T47D (cell line): ENCODE data around the gene KPNA1.

Experiments used
- DNase-seq, 2 experiments: peaks; one replicate each; pipeline versions ENCODE4 v3.0.0 to v3.0.0-alpha.2; 2011 to 2012; ENCODE audit warnings: low read depth in 1 of 2, low spot score in 1 of 2
- JUND ChIP-seq: IDR thresholded peaks from 2 replicates; pipeline ENCODE4 v1.6.1; 2012; ENCODE audit warnings: low read depth
- in situ Hi-C: cut with HindIII; loops from 2 replicates; pipeline ENCODE4 v1.10.0; 2016; ENCODE audit warnings: low sequenced_read_pairs, low pct_unique_long_range_greater_than_20kb

KPNA1 gene

DNA sequence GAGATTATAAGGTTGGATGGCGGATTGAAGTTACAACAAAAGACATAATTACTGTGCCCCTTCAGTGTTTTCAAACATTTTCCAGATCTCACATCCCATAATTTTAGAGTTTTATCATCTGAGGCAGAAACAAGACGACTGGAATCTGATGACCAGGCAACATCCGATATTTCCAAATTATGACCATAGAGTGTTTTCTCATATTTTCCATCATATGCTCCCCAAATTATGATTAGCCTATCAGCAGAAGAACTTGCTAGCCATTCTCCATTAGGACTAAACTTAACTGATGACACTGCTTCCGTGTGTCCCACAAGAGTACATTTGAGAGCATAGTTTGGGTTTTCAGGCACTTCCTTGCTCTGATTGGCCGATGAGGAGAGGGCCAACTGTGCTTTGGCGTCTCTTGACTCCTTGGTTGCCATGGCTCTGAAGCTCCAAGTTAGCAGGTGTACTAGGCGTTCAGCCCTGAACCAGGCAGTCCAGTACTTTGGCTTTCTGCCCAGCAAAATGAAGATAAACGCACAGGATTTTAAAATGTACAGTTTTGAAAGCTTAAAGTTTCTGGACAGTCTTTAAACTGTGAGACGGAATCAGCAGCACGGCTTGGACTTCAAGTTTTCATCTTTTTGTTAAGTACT lies 99.5 kb downstream of the KPNA1 start:
- peak; percentile 56 to 82 for DNase-seq
- TF ChIP-seq JUND: no peak
- in situ Hi-C loops: no loop called here

DNA sequence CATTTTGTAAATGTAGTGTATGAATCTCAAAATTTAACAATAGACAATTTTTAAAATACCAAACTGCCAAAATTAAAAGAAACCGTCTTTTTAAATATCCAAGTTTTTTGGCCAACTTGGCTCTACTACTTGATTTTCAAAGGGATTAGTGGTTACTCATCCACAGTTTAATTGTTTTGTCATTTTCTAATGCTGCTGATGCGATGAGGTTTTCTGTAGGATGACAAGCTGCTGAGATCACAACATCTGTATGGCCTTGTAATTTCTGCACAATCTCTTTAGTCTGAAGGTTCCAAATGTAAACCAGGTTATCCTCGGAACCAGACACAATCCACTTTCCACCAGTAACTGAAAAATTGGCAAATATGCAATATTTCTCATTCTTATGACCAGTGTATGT lies 100.3 kb downstream of the KPNA1 start:
- TF ChIP-seq JUND: no peak
- in situ Hi-C loops: no loop called here
- DNase-seq: no peak

DNA sequence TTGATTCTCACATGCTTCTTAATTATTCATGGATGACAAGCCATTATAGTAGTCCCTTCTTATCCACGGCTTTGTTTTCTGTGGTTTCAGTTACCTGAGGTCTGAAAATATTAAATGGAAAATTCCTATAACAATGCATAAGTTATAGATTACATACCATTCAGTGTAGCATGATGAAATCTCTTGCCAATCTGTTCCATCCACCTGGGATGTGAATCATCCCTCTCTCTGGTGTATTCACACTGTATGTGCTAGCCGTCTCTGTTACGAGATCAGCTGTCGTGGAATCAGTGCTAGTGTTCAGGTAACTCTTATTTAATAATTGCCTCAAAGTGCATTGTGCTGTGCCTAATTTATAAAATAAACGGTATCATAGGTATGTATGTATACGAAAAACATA lies 104.1 kb downstream of the KPNA1 start:
- in situ Hi-C loops: no loop called here
- no peak for TF ChIP-seq JUND
- no peak for DNase-seq

DNA sequence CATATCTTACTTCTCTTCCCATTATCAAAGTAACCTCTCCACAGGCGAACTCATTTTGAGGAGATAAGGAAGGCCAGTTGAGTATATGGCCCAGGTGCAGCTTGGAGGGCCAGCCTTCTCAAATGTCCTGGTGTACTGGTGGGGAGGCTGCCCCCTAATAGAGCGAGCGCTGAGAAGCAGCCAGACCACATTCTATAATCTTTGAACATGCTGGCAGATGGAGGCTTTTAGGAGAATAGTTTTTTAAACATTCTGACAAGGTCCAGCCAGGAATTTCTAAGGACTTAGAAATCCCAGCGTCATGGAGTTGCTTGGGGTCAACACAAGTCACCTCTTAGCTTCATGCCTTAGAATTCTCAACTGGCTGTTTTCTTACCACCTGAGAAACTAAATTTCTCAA lies 104.6 kb downstream of the KPNA1 start:
- no peak for DNase-seq
- in situ Hi-C loops: no loop called here
- no peak for TF ChIP-seq JUND

DNA sequence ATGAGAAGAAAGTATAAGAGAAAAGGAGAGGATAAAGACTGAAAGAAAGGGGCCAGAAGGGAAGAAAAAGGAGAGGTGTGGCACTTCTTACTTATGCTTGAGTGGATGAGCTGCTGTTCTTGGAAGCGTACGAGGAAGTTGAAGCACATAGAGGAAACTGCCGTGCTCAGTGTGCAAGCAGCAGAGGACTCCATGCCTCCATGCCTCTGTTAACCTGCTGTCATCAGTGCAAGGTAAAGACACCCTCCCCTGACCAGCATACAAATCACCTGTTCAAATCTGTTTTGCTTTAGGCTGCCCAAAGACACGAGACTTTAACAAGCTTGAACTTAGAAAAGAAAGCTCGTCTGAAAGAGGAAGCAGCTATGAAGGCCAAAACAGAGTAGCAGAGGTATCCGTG lies 105.3 kb downstream of the KPNA1 start:
- TF ChIP-seq JUND: no peak
- in situ Hi-C loops: no loop called here
- DNase-seq: no peak

DNA sequence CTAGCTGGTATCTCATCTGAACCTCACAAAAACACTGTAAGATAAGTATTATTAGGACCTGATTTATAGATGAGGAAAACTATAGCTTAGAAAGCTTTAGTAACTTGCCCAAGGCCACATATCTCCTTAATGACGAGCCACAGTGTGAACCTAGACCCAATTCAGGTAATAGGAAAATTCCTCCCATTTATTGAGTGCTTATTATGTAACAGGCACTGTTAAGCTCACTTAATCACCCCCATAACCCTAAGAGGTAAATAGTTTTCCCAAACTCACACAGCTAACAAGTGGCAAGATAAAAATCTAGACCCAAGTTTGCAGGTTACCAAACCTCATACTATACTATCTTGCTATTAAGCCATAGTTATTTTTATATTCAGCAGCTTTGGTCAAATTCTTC lies 106.8 kb downstream of the KPNA1 start:
- in situ Hi-C loops: no loop called here
- TF ChIP-seq JUND: no peak
- DNase-seq: no peak

DNA sequence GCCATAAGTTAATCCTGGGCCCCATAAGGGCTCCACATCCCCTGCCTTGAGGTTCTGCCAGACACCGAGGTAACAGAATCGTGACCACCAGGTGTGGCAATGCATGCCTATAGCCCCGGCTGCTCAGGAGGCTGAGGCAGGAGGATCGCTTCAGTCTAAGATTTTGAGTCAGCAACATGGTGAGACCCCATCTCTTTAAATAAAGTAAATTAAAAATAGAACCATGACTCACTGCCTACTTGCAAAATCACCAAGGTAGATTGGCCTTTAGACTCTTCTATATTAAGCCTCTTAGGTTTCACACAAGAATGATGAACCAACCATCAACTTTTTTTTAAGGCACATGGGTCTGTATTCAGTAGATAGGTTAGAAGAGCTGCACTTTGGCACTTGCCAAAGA lies 108.5 kb downstream of the KPNA1 start:
- DNase-seq: no peak
- in situ Hi-C loops: no loop called here
- TF ChIP-seq JUND: no peak

DNA sequence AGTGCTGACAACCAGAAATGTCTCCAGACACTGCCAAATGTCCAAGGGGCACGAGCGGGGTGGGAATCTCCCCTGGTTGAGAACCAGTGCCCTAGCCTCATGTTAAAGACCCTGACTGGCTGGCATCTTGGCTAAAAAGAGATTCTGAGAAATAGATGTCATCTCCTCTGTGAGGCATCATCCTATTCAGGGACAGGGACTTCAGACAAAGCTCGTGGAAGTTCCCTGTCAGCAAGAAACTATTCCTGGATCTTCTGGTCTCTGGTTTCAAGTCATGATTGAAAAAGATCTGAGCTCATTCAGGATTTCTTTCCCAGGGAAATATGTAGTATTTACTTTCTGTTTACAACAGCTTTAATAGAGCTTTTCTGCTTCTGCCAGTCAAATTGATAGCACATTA lies 109.7 kb downstream of the KPNA1 start:
- in situ Hi-C loops: no loop called here
- no peak for TF ChIP-seq JUND

DNA sequence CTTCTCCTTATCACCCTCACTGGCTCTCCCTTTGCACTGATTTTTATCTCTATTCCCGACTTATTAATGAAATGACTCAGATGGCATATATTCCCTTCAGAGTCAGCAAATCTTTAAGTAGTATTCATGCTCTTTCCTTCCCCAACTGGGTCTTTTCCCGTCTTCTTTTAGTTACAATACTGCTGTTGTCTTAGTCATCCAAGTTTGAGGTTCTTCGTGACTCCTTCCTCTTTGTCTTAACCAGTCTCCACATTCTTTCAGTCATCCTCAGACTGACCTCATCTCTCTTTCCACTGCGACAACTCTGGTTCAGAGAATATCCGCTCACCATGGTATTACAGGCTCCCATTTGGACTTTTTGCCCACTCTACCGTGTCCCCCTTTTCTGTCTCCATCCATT lies 111.2 kb downstream of the KPNA1 start:
- in situ Hi-C loops: no loop called here
- no peak for DNase-seq

More for the DNA sequence above, 109.7 kb downstream of the KPNA1 start:
- DNase-seq: no peak

DNA sequence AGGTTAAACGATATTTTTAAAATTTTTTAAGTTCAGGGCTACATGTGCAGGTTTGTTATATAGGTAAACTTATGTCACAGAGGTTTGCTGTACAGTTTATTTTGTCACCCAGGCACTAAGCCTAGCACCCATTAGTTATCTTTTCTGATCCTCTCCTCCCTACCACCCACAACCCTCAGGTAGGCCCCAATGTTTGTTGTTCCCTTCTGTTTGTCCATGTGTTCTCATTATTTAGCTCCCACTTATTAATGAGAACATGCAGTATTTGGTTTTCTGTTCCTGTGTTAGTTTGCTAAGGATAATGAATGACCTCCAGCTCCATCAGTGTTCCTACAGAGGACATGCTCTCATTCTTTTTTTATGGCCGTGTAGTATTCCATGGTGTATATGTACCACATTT lies 115.8 kb downstream of the KPNA1 start:
- no peak for TF ChIP-seq JUND
- in situ Hi-C loops: no loop called here
- DNase-seq: no peak

More for the DNA sequence above, 111.2 kb downstream of the KPNA1 start:
- no peak for TF ChIP-seq JUND

DNA sequence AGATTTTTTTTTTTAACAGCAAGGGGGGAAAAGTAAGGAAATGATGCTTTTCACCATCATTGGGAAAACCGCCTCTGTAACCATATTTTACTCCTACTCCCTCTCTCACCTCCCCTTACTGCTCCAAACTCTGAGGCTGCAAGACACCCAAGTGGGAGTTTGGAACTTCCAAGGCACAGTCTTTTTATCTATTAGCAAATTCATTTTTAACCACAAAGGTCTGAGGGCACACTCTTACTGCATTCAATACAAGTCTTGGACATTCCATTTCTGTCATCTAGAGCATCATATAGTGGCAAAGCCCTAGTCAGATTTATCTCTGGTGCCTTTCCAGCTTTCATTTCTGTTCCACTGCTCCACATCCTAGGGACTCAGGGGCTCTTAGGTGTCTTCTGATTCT lies 117.5 kb downstream of the KPNA1 start:
- no peak for TF ChIP-seq JUND
- in situ Hi-C loops: no loop called here
- no peak for DNase-seq

DNA sequence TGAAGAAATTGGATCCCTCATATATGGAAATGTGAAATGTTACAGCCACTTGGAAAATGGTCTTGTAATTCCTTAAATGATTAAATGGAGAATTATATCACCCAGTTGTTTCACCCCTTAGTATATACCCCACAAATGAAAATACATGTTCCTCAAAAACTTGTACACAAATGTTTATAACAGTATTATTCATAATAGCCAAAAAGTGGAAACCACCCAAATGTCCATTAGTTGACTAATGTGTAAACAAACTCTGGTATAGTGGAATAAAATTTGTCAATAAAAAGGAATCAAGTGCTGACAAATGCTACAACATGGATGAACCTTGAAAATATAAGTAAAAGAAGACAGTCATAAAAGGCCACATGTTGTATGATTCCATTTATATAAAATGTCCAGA lies 118.2 kb downstream of the KPNA1 start:
- in situ Hi-C loops: no loop called here

DNA sequence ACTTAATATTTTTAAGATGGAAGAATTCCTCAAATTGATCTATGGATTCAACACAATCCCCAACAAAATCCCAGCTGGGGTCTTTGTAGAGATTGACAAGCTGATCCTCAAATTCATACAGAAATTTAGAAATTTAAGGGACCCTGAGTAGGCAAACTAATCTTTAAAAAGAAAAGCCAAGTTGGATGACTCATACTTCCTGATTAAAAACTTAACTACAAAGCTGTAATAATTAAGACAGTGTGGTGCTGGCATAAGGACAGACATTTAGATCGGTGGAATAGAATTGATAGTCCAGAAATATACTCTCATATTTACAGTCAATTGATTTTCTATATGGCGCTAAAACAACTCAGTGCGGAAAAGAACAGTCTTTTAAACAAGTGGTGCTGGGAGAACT lies 119.2 kb downstream of the KPNA1 start:
- no peak for DNase-seq
- in situ Hi-C loops: no loop called here
- TF ChIP-seq JUND: no peak

More for the DNA sequence above, 118.2 kb downstream of the KPNA1 start:
- no peak for TF ChIP-seq JUND
- no peak for DNase-seq

DNA sequence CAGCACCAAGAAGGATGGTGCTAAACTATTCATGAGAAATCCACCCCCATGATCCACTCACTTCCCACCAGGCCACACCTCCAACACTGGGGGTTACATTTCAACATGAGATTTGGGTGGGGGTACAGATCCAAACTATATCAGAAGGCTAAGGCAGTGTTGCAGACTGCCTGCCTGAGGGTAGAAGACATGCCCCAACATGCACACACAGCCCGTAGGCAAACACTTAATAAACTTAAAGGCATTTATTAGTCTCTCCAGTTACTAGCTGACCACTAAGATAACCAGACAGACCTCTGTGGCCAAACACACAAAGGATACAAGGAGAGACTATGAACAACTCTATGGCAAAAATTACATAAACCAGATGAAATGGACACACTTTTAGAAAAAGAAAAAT lies 120.6 kb downstream of the KPNA1 start:
- in situ Hi-C loops: no loop called here

More for the DNA sequence above, 120.6 kb downstream of the KPNA1 start:
- TF ChIP-seq JUND: no peak
- DNase-seq: no peak
